Measurements from ENCODE around the gene PILRA.
A peak's percentile ranks its signal among the peaks of the same experiment; 100 is the strongest.
"Not testable (repeated sequence)": the region's sequence is repeated elsewhere in the genome, so short reads cannot be mapped to it uniquely, and the experiment has no call there.

Gene PILRA

GRCh38 chr7:100373261-100373831, at the start of gene PILRA:
Gene PILRA (plus strand): TSS chr7:100373487. CDS start chr7:100373657, 170 bp downstream.
- DNase-seq: no peak

GRCh38 chr7:100324194-100324593, 49.1 kb upstream of the PILRA start:
- not testable (repeated sequence) for DNase-seq

- not testable (repeated sequence) for DNase-seq
Measured at GRCh38 chr7:100325671-100326070, 47.6 kb upstream of the PILRA start.

- not testable (repeated sequence) for DNase-seq
Measured at GRCh38 chr7:100326914-100327313, 46.4 kb upstream of the PILRA start.

- peak; percentile 91 for DNase-seq
Measured at GRCh38 chr7:100335566-100336466, 37.5 kb upstream of the PILRA start.

GRCh38 chr7:100338083-100338696, 35.1 kb upstream of the PILRA start:
- DNase-seq: not testable (repeated sequence)

- not testable (repeated sequence) for DNase-seq
Measured at GRCh38 chr7:100341286-100341685, 32.0 kb upstream of the PILRA start.

- no peak for DNase-seq
Measured at GRCh38 chr7:100342765-100343164, 30.5 kb upstream of the PILRA start.

- DNase-seq: not testable (repeated sequence)
Measured at GRCh38 chr7:100344124-100344559, 29.1 kb upstream of the PILRA start.

- peak; percentile 61 for DNase-seq
Measured at GRCh38 chr7:100344560-100345287, 28.6 kb upstream of the PILRA start.

- DNase-seq: not testable (repeated sequence)
Measured at GRCh38 chr7:100345288-100345672, 28.0 kb upstream of the PILRA start.

- DNase-seq: no peak
Measured at GRCh38 chr7:100346921-100347320, 26.4 kb upstream of the PILRA start.

- DNase-seq: no peak
Measured at GRCh38 chr7:100348805-100349204, 24.5 kb upstream of the PILRA start.

GRCh38 chr7:100349757-100350156, 23.5 kb upstream of the PILRA start:
- DNase-seq: no peak

- DNase-seq: no peak
Measured at GRCh38 chr7:100351657-100352058, 21.6 kb upstream of the PILRA start.

- DNase-seq: not testable (repeated sequence)
Measured at GRCh38 chr7:100352230-100352781, 21.0 kb upstream of the PILRA start.

GRCh38 chr7:100352984-100353684, 20.2 kb upstream of the PILRA start:
- no peak for DNase-seq

GRCh38 chr7:100353685-100354330, 19.5 kb upstream of the PILRA start:
- no peak for DNase-seq

- DNase-seq: no peak
Measured at GRCh38 chr7:100356416-100357068, 16.7 kb upstream of the PILRA start.

GRCh38 chr7:100357131-100357561, 16.1 kb upstream of the PILRA start:
- no peak for DNase-seq

All from NCI-H226 (cell line).